GM21576 (cell line): Measurements from ENCODE around the gene STUM.

Experiments used
- ATAC-seq: cut with Tn5 transposase; IDR thresholded peaks from one replicate; pipeline ENCODE4 v1.9.1; 2021; ENCODE audit warnings: mild to moderate bottlenecking, moderate library complexity; ENCODE audit not compliant: unreplicated experiment

The STUM gene

DNA sequence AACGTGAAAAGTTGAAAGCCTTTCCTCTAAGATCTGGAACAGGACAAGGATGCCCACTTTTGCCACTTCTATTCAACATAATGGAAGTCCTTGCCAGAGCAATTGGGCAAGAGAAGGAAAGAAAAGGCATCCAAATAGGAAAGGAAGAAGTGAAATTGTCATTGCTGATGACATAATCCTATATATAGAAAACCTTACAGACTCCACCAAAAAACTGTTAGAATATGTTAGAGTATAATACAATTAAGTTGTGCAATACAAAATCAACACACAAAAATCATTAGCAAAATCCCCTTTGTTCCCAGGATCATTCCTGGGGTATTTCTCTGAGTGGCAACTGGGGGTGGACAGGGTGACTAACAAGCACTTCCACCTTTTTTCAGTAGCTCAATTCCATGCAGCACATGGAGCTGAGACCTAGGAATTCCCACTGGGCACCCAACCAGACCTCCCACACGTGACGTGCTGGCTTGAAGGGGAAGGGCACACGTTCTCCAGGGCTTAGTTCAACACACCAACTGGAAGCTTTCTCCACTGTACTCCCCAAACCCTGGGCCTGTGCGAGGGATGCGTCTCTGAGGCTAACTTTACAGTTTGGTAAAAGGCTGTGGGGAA lies 9.6 kb downstream of the STUM start:
- ATAC-seq: no peak

DNA sequence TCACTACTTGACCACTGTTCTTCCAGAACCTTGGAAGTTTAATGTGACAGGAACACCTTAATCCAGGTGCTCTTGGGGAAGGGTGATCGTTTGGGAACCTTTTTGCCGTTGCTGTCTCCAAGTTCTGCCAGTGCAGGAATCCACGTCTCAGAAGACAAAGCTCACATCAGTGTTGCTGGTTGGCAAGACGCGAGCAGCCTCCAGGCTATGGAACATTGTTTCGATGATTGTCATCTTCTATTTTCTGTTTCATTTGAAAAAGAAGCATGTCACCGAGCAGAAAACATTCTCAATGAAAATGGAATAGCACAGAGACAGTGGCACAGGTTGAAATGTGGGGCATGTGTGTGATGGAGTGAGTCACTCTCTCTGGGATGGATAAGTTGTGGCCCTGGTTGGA lies 11.7 kb downstream of the STUM start:
- ATAC-seq: no peak

GRCh38 chr1:226562989-226563388 lies 14.4 kb downstream of the STUM start:
- no peak for ATAC-seq

- no peak for ATAC-seq
These were observed 15.1 kb downstream of the STUM start for GRCh38 chr1:226563666-226564065.

DNA sequence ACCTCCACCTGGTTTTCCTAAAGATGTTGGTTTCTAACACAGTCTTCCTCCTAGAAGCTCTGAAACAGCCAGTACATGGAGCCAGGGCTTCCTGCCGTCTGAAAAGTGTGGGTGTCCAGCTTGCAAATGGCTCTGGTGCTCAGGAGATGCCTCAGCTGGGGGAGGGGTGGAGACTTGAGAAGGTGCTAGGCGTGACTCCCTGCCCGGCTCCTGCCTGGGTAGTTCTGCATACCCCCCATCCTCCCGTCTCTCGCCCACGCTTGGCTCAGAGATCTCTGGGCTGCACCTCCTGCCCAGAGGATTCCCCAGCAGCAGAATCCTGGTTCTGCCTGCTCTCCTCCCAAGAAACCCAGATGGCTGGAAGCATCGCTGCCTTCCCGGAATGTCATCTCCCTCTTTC lies 16.9 kb downstream of the STUM start:
- no peak for ATAC-seq

DNA sequence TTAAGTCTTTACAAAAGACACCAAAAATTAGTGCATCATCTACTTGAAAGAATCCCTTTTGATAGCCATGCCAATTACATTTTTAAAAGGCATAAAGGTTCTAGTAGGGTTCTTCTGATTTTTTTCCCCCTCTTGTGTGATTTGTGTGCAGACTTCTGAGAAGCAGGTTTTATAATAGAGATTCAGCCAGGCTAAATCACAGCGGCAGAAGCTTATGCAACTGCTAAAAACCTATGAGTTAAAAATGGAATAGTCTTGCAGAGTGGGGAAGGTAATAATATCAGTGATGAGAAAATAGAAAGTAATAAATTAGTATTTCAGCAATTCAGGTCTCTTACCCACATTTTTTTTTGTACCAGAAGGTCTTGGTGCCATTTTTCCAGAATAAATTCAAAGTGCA lies 17.7 kb downstream of the STUM start:
- no peak for ATAC-seq

DNA sequence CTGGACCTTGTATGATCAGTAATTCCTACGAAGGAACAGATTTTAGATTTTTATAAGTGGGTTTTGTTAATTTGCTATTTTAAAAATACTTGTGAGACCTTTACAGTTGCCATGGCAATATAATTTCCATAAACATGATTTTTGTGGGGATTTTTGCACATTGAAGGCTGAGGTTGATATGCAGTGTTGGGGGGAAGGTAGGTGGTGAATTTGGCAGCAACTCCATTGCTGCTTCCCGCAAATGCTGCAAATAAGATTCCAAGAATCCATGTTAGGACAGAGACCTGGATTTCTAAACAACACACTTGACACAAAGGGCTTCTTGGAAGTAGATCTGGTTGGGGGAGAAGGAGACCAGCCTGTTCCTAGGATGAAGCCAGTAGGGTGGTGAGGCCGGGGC lies 18.2 kb downstream of the STUM start:
- ATAC-seq: no peak

GRCh38 chr1:226568077-226568831 lies 19.7 kb downstream of the STUM start:
- no peak for ATAC-seq

GRCh38 chr1:226568975-226569741 lies 20.6 kb downstream of the STUM start:
- no peak for ATAC-seq

GRCh38 chr1:226569879-226570547 lies 21.4 kb downstream of the STUM start:
- no peak for ATAC-seq

DNA sequence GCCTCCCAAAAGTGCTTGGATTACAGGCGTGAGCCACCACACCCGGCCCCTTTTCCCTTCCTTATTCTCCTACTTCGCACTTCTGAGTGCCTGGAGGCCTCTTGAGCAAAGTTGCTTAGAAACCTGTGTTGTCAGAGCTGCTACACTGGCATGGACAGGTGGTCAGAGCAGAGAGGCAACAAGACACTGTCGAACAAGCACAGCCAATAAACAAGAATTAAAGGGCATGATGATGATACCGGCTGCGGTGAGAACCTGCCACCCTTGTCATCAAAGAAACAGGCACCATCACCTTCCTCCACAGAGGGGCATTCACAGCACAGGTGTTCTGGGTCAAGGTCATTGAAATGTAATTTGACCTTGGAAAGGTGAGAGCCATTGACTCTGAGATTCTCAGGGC lies 23.3 kb downstream of the STUM start:
- ATAC-seq: no peak

DNA sequence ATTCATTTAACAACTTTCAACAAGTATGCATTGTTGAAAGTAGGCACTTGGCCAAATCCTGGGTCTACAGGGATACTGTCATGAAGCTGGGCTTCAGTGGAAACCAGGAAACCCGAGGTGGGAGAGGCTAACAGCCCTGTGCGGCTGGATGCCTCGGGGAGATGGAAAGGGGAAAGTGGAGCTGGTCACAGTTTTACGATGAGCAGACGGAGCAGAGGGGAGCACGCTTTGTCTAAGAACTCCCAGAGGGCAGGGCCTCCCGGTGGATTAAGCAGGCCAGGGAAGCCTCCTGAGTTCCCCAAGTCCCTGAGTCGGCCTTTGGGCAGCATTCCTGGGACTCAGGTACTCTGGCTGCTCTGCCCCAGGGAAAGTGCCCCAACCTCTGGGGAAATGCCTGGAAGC lies 23.8 kb downstream of the STUM start:
- ATAC-seq: no peak

- ATAC-seq: no peak
These were observed 25.5 kb downstream of the STUM start for GRCh38 chr1:226574044-226574443.

- ATAC-seq: no peak
These were observed 26.2 kb downstream of the STUM start for GRCh38 chr1:226574591-226575435.

DNA sequence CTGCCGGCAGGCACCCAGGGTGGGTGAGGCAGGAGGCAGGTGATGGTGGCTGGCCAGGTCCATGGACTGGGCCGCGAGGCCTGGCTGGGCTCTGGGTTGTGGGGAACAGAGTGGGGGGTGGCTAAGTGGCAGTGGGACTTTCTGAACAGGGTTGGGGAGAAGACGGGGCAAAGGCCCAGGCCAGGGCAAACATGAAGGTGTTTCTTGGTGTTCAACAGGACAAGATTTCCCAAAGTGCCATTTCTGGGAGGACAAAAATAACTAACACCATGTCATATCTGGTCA lies 26.8 kb downstream of the STUM start:
- ATAC-seq: no peak

DNA sequence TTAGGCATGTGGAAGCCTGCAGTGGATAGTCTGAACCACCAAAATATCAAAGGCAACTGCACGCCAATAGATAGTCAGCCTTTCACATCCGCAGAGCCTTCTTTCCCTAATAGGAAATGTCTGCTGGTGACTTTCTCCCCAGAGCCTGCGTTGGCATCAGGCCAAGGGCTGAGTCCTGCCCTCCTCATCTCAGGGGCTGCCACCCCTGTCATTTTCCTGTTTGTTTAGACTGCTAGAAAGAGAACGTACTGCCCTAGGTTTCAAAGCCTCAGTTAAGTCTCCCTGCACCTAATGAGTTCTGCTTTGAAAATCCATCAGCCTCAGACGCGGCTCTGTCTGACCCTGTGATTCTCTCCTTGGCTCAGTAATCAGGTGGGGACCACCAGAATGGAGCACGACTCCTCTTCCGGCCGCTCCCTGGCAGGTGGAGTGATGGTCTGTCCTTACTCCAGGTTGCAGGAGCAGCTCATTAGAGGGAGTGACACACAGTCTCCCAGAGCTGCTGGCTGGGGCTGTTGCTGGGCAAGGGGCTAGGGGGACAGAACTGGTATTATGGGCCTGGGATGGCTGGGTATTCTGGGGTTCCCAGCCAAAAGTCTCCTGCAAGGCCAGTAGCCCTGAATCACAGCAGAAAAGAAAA lies 27.3 kb downstream of the STUM start:
- no peak for ATAC-seq

DNA sequence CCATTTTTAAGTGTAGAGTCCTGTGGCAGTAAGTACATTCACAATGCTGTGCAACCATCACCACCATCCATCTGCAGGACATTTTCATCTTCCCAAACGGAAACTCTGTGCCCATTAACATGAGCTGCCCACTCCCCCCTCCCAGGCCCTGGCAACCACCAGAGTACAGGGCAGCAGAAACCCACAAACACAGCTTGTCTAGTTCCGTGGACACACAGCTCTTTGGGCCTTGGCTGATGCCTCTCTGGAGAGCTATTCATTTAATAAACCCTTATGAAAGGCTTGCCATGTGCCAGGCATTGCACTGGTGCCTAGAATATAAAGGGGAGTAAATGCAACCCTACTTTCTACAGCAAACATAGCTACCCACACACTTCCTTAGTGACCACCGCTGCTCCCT lies 28.0 kb downstream of the STUM start:
- ATAC-seq: no peak

DNA sequence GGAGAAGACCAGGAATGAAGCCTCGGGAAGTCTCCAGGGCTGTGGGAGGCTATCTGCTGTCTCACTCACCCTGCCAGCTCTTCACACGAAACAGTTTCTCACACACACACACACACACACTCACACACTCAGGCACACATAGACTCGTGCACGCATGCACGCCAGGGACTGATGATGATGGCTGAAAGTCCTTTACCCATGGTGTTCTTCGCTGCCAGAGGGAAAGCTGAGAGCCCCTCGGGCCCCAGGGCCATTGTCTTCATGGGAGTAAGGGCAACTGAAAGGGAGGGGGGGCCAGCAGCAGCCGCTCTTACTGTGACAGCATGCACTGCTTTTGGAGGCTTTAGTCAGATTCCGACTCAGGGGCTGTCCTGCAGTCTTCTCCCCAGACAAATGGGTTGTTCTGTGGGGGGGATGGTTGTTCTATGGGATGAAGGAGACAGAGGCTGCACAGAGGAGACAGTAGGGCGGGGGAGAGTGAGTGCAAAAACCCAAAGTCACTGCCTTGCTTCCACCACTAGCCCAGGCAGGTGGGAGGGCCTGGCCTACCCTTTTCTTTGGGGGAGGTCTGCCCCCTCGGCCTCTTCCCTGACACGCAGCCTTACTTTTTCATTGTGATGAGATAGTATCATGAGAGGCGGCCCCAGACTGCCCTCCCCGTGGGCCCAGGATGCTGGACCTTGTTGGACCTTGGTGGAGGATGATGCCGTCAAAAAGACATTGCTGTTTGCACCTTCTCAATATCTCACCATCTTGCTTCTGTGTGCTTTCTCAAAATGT lies 29.0 kb downstream of the STUM start:
- ATAC-seq: no peak

- no peak for ATAC-seq
These were observed 30.5 kb downstream of the STUM start for GRCh38 chr1:226578946-226579578.
